GM12874 (cell line): Measurements from ENCODE around the gene INPP5A.

Experiments
- CTCF ChIP-seq: IDR thresholded peaks from 2 replicates; pipeline ENCODE4 v1.5.1; 2011; ENCODE audit warnings: low read depth, mild to moderate bottlenecking, control low read depth, low read length, moderate library complexity; ENCODE audit not compliant: insufficient read depth

INPP5A gene

GRCh38 chr10:132788180-132788830 lies 250.7 kb downstream of the INPP5A start:
- no peak for TF ChIP-seq CTCF

- no peak for TF ChIP-seq CTCF
These were observed 251.2 kb downstream of the INPP5A start for GRCh38 chr10:132788831-132789219.

- TF ChIP-seq CTCF: no peak
These were observed 252.1 kb downstream of the INPP5A start for GRCh38 chr10:132789659-132790148.

GRCh38 chr10:132790470-132790869 lies 252.9 kb downstream of the INPP5A start:
- no peak for TF ChIP-seq CTCF

- no peak for TF ChIP-seq CTCF
These were observed 253.6 kb downstream of the INPP5A start for GRCh38 chr10:132790934-132791829.

GRCh38 chr10:132792796-132793195 lies 255.2 kb downstream of the INPP5A start:
- no peak for TF ChIP-seq CTCF

GRCh38 chr10:132793213-132793612 lies 255.6 kb downstream of the INPP5A start:
- TF ChIP-seq CTCF: no peak
